HUES6 (cell line): Measurements from ENCODE around the gene SYNJ2.
"Not testable (repeated sequence)": the region's sequence is repeated elsewhere in the genome, so short reads cannot be mapped to it uniquely, and the experiment has no call there.

Experiments used
- H3K27ac ChIP-seq: 2 replicates; pipeline ENCODE4 v1.7.0; 2013; ENCODE audit warnings: low read depth, mild to moderate bottlenecking, low read length, inconsistent platforms
- H3K27me3 ChIP-seq: 2 replicates; pipeline ENCODE4 v1.6.1; 2013; ENCODE audit warnings: low read length; ENCODE audit not compliant: control insufficient read depth, insufficient read depth
- H3K36me3 ChIP-seq: 2 replicates; pipeline ENCODE4 v1.6.1; 2013; ENCODE audit warnings: low read length; ENCODE audit not compliant: control insufficient read depth, insufficient read depth
- H3K4me1 ChIP-seq: 2 replicates; pipeline ENCODE4 v1.6.1; 2013; ENCODE audit warnings: low read length; ENCODE audit not compliant: control insufficient read depth, insufficient read depth
- H3K4me3 ChIP-seq: 2 replicates; pipeline ENCODE4 v1.5.1; 2013; ENCODE audit warnings: low read depth, low read length
- H3K9ac ChIP-seq: one replicate; pipeline ENCODE4 v1.6.1; 2013; ENCODE audit warnings: mild to moderate bottlenecking, low read length
- H3K9me3 ChIP-seq: 2 replicates; pipeline ENCODE4 v1.6.1; 2013; ENCODE audit warnings: low read depth, low read length; ENCODE audit not compliant: control insufficient read depth, insufficient read depth

SYNJ2 gene

DNA sequence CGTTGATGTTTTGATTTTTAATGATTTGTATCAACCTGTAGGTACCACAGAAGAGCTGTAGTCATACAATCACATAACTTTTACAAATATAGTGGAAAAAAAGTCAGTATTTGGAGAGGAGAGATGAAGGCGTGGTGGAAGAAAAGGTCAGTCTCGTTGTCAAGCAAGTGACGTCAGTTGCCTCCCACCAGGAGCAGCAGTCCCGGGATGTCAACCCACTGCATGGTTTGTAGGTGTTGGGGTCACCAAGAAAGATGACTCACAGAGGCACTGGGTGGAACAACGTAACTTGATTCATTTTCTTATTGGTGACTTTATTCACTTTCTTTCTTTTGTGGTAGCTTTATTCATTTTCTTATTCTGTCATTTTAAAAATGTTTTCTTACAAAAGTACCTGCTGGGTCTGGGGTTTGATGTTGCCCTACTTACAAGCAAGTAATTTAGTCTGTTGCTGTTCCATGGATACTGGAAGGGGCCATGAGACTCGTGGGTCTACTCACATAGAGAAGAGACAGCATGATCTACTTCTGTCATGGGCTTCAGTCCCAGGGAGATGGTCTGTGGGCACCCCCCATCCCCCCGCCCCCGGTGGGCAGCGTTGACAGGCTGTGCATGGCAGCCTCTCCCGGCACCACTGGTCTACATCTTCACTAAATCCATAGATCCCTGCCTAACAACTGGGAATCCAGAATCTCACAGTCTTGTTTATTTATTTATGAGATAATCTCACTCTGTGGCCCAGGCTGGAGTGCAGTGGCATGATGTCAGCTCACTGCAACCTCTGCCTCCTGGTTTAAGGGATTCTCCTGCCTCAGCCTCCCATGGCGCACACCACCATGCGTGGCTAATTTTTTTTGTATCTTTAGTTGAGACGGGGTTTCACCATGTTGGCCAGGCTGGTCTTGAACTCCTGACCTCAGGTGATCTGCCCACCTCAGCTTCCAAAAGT lies 36.4 kb upstream of the SYNJ2 start:
- Histone ChIP-seq H3K9me3 (peaks cover 4% of the 10 kb centered on the region; the same call in 1 of the 2 replicates), H3K27me3 (no peaks in the 10 kb centered on the region), H3K9ac (no peak overlapping the region), H3K4me1 (no peaks in the 10 kb centered on the region), H3K4me3 (no peak overlapping the region), H3K27ac (no peak overlapping the region), H3K36me3 (peaks cover 61% of the 10 kb centered on the region)

DNA sequence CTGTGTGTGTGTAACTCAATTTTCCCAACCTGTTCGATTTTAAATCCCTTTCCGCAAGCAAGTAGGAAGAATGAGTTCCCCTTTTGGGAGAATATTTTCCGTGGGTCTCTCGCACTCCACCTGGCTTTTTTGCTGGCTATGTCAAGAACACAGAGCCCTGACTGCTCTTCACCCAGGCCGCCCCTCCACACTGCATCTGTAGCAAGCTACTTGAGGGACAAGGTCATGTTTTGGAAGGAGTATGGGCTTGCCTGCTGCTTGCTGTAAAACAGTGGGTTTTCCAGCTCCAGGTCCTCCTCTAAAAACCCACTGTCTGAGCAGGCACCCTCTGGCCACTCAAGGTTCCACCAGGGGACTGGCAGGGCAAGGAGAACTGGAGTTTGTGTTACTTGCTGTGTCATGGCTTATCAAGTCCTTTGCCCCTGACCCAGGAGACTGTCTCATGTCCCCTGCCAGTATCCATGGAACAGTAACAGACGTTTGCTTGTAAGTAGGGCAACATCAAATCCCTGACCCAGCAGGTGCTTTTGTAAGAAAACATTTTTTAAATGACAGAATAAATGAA lies 35.5 kb upstream of the SYNJ2 start:
- no peaks in the 10 kb centered on the region for H3K27me3 ChIP-seq
- no peaks in the 10 kb centered on the region for H3K4me1 ChIP-seq
- H3K36me3 ChIP-seq = peaks cover 53% of the 10 kb centered on the region
- H3K9me3 ChIP-seq = peaks cover 8% of the 10 kb centered on the region; the same call in 1 of the 2 replicates
- no peak overlapping the region for H3K27ac ChIP-seq
- no peak overlapping the region for H3K9ac ChIP-seq
- no peak overlapping the region for H3K4me3 ChIP-seq

DNA sequence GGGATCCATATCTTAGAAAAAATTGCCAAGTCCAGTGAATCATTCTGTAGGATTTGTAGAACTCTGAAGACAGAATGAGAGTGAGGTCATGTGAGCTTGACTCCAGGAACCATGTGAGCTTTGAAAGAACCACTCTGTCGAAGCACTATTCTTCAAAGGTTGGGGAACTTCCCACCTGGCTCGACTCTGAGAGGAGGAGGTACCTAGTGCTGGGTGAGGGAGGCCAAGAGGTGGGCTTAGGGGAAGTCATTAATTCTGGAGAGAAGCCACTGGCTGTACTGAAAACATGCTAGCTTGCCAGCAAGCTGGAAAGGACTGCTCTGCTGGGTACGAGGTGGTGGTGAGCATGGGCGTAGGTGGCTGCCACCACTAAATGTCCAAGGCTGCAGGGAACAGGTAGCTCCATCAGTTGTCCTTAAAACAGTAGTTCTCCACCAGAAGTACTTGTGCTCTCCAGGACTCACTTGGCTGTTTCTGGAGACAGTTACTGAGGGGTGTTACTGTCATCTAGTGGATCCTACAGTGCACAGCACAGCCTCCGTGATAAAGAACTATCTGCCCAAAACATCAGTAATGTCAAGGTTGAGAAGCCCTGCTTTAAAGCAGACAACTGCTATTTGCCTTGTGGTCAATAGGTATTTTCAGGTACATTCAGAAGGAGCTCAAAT lies 34.7 kb upstream of the SYNJ2 start:
- Histone ChIP-seq H3K27ac (no peak overlapping the region), H3K9ac (no peak overlapping the region), H3K36me3 (peaks cover 44% of the 10 kb centered on the region), H3K9me3 (peaks cover 8% of the 10 kb centered on the region; the same call in 1 of the 2 replicates), H3K4me1 (no peaks in the 10 kb centered on the region), H3K4me3 (no peak overlapping the region), H3K27me3 (no peaks in the 10 kb centered on the region)

DNA sequence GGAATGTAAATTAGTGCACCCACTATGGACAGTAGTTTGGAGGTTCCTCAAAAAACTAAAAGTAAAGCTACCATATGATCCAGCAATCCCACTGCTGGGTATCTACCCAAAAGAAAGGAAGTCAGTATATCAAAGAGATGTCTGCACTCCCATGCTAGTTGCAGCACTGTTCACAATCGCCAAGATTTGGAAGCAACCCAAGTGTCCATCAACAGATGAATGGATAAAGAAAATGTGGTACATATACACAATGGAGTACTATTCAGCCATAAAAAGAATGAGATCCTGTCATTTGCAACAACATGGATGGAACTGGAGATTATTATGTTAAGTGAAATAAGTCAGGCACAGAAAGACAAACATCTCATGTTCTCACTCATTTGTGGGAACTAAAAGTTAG lies 30.8 kb upstream of the SYNJ2 start:
- H3K9ac ChIP-seq, H3K9me3 ChIP-seq, H3K4me3 ChIP-seq, H3K36me3 ChIP-seq, H3K27me3 ChIP-seq, H3K4me1 ChIP-seq, H3K27ac ChIP-seq: not testable (repeated sequence)

DNA sequence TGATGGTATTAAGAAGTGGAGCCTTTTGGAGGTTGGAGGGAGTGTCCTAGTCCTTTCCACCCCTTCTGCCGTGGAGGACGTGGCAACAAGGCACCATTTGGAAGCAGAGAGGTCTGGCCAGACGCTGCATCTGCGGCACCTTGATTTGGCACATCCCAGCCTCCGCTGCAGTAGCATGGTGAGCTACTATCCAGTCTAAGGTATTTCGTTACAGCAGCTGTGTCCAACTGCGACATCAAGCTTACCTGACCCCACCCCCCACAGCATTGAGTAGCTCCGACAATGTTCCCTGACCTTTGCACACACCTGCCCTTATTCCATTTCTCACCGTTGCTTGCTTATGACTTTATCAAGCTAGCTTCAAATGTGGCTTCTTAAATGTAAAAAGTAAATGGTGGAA lies 29.8 kb upstream of the SYNJ2 start:
- Histone ChIP-seq H3K27ac (no peak overlapping the region), H3K9ac (no peak overlapping the region), H3K9me3 (peaks cover 8% of the 10 kb centered on the region; the same call in 1 of the 2 replicates), H3K4me1 (peaks cover 6% of the 10 kb centered on the region; the same call in 1 of the 2 replicates), H3K27me3 (no peaks in the 10 kb centered on the region), H3K4me3 (no peak overlapping the region), H3K36me3 (no peaks in the 10 kb centered on the region)

DNA sequence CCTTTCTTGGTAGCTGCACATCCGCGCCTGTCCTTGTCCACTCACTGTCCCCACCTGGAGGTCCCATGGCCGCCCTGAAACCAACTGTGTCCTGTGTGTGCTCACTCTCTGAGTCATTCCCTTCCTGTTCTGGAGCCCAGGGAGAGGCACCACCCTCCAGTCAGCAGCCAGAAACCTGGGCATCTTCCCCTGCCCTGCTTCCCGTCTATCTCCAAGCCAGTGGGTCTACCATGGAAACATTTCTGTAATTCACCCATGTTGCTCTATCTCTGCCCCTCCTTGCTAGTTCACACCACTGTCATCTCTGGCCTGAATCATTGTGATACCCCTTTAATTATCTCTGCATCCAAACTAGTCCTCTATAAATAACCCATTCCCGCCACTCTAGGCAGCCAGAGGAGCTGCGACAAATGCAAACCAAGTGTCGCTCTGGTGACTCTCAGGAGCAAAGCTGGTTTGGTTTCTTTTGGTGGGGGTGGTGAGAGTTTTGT lies 28.8 kb upstream of the SYNJ2 start:
- no peak overlapping the region for H3K4me3 ChIP-seq
- peaks cover 6% of the 10 kb centered on the region; the same call in 1 of the 2 replicates for H3K4me1 ChIP-seq
- peaks cover 12% of the 10 kb centered on the region for H3K9me3 ChIP-seq
- H3K27me3 ChIP-seq = no peaks in the 10 kb centered on the region
- H3K9ac ChIP-seq = no peak overlapping the region
- H3K27ac ChIP-seq = no peak overlapping the region
- no peaks in the 10 kb centered on the region for H3K36me3 ChIP-seq

DNA sequence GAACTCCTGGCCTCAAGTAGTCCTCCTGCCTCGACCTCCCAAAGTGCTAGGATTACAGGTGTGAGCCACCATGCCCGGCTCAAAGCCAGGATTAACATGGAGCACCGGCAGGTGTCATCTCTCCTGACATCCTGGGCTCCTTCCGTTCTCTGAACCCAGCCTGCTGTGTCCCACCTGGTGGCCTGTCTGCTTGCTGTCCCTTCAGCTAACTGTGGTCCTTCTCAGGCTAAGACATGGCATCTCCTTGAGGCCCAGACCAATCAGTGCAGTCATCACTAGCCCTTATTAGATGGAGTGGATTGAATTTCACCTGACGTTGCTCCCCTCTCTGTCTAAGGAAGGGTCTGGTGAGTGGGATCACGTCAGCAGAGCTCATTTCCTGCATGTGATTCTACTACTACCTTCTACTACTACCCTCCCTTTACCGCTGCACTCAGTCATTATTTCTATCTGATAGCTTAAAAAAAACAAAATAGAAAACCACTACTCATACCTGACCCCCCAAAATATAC lies 28.0 kb upstream of the SYNJ2 start:
- peaks cover 18% of the 10 kb centered on the region for H3K9me3 ChIP-seq
- no peaks in the 10 kb centered on the region for H3K27me3 ChIP-seq
- peaks cover 6% of the 10 kb centered on the region; the same call in 1 of the 2 replicates for H3K4me1 ChIP-seq
- no peaks in the 10 kb centered on the region for H3K36me3 ChIP-seq
- no peak overlapping the region for H3K4me3 ChIP-seq
- no peak overlapping the region for H3K9ac ChIP-seq
- H3K27ac ChIP-seq = no peak overlapping the region

DNA sequence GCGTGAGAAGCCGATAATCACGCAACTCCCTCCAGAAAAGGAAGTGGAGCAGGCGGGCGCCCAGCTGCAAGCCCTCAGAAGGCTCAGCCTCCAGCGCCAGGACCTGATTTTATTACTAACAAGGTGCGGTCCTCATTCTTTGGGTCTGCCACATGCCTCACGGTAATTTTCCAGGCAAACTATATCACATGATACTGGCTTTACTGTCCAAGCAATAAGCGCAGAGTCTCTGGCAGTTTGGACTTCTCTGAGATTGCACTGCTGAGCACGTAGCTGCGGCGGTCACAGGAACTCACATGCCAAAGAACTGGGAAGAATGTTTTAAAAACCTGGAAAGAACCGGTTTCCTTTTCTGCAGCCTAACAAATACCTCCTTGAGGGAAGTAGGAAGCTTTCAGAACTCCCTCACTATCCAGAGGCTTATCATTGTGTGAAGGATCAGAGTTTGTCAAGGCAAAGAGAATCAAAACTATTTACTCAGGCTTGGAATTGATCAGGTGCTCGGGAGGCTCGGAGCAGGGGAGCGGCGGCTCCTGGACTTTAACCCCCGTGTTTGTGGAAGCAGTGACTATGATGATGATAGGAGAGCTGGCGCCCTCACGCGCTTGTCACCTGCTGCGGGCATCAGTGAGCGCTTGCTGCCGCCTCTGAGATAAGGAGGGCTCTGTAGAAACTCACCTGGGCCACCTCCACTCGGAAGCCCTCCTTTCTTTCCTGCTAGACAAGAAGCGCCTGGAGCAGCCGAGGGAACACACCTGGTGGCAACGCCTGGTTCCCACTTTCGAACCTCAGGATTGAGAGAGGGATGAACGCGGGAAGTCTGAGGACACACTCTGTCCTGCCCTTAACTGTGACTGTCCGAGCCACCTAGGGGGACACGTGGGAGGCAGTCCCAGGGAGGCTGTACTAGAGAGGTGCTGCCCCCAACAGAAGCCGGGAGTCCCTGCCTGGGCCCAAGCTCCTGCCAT lies 27.2 kb upstream of the SYNJ2 start:
- Histone ChIP-seq H3K27me3 (no peaks in the 10 kb centered on the region), H3K4me3 (no peak overlapping the region), H3K9me3 (peaks cover 22% of the 10 kb centered on the region), H3K9ac (no peak overlapping the region), H3K4me1 (peaks cover 6% of the 10 kb centered on the region; the same call in 1 of the 2 replicates), H3K27ac (no peak overlapping the region), H3K36me3 (no peaks in the 10 kb centered on the region)

DNA sequence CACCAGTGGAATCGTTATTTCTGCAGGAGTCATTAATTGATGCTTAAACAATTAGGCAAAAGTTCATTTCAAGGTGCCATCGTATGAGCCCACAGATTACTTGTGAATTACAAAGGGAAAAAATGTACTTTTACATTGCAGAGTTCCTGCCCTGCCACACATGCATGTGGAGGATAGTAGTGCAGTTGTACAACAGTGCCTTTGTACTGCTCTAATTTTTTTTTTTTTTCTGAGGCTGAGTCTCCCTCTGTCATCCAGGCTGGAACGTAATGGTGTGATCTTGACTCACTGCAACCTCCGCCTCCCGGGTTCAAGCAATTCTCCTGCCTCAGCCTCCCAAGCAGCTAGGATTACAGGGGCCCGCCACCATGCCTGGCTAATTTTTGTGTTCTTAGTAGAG lies 26.0 kb upstream of the SYNJ2 start:
- H3K27me3 ChIP-seq = no peaks in the 10 kb centered on the region
- no peak overlapping the region for H3K4me3 ChIP-seq
- no peaks in the 10 kb centered on the region for H3K36me3 ChIP-seq
- H3K9me3 ChIP-seq = peaks cover 24% of the 10 kb centered on the region
- H3K9ac ChIP-seq = no peak overlapping the region
- no peak overlapping the region for H3K27ac ChIP-seq
- H3K4me1 ChIP-seq = peaks cover 6% of the 10 kb centered on the region; the same call in 1 of the 2 replicates

DNA sequence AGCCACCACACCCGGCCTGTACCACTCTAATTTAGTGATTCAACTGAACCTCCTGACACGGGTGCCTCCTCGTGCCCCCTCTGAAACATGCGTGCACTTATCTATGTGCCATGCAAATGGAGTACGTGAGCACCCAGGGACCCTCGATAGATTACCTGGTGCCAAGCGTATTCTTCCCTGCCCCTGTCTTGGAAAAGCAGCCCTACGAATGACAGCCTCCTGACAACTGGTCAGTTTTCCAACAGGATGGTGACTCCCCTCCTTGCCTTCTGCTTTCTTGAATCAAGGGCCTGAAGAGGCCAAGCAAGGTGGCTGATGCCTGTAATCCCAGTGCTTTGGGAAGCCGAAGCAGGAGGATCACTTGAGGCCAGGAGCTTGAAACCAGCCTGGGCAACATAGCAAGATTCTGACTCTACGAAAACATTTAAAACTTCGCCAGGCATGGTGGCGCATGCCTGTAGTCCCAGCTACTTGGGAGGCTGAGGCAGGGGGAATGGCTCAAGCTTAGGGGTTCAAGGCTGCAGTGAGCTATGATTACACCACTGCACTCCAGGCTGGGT lies 25.4 kb upstream of the SYNJ2 start:
- H3K4me1 ChIP-seq = peaks cover 6% of the 10 kb centered on the region; the same call in 1 of the 2 replicates

More for the DNA sequence above, 25.4 kb upstream of the SYNJ2 start:
- Histone ChIP-seq H3K36me3 (no peaks in the 10 kb centered on the region), H3K4me3 (no peak overlapping the region), H3K9me3 (peaks cover 21% of the 10 kb centered on the region), H3K27me3 (no peaks in the 10 kb centered on the region), H3K27ac (no peak overlapping the region), H3K9ac (no peak overlapping the region)
